ENCODE measurements around the gene PIK3R2. TPM values are rescaled to one million over a fixed set of nuclear protein-coding genes. Genes with fewer than 3 reads are reported as not detected.

PIK3R2 gene
- total and polyA plus RNA-seq, 2 of the 13 experiments (the other 11 are each of a cell fraction or from before 2014, with no cell fraction given): 18.6 to 25.3 TPM

DNA sequence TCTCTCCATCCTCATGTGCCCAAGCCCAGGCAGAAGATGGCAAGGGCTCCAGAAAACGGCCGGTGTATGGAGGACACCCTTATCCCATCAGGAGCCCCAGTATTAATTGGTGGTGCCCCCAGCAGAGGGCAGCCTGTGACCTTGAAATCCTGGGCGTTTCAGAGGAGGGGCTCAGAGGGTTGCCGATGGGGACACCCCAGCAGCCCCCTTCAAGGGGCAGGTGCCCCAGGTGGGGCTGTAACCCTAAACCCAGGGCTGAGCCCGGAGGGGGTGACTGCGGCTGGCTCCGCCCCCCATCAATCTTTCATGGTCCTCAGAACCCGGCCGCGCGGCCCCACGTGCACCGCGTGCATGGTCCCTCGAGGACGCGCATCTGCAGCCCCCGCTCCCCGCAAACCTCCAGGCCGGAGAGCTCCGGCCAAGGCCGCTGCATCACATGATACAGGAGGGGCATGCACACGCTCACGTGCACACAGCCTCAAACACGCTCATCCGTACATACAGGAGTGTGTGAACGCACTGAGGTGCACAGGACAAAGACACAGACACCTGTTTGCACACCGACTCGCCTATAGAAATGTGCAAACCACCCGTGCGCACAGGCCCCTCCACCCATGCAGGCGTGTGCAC lies 49.9 kb downstream of the PIK3R2 start (continued):
- TF ChIP-seq ZFY (CRISPR knock-in tag; IDR thresholded peaks at IDR 0.05) (0 out of 2 replicates have a peak, but pooled peaks have one; percentile 9), KDM5A (IDR thresholded peaks at IDR 0.05; ENCODE audit: borderline replicate concordance, low read length) (no peak), FOXK2 (IDR thresholded peaks at IDR 0.05) (no peak), FIP1L1 (IDR thresholded peaks at IDR 0.05; ENCODE audit: borderline replicate concordance, insufficient read depth, low read depth, low read length) (no peak), ZBTB33 (CRISPR knock-in tag; IDR thresholded peaks at IDR 0.05) (peak; percentile 86), ZC3H4 (CRISPR knock-in tag; IDR thresholded peaks at IDR 0.05; ENCODE audit: borderline replicate concordance) (no peak), ZNF552 (CRISPR knock-in tag; IDR thresholded peaks at IDR 0.05; ENCODE audit: borderline replicate concordance) (0 out of 2 replicates have a peak, but pooled peaks have one; percentile 51)
- TF ChIP-seq, protein P1, sequence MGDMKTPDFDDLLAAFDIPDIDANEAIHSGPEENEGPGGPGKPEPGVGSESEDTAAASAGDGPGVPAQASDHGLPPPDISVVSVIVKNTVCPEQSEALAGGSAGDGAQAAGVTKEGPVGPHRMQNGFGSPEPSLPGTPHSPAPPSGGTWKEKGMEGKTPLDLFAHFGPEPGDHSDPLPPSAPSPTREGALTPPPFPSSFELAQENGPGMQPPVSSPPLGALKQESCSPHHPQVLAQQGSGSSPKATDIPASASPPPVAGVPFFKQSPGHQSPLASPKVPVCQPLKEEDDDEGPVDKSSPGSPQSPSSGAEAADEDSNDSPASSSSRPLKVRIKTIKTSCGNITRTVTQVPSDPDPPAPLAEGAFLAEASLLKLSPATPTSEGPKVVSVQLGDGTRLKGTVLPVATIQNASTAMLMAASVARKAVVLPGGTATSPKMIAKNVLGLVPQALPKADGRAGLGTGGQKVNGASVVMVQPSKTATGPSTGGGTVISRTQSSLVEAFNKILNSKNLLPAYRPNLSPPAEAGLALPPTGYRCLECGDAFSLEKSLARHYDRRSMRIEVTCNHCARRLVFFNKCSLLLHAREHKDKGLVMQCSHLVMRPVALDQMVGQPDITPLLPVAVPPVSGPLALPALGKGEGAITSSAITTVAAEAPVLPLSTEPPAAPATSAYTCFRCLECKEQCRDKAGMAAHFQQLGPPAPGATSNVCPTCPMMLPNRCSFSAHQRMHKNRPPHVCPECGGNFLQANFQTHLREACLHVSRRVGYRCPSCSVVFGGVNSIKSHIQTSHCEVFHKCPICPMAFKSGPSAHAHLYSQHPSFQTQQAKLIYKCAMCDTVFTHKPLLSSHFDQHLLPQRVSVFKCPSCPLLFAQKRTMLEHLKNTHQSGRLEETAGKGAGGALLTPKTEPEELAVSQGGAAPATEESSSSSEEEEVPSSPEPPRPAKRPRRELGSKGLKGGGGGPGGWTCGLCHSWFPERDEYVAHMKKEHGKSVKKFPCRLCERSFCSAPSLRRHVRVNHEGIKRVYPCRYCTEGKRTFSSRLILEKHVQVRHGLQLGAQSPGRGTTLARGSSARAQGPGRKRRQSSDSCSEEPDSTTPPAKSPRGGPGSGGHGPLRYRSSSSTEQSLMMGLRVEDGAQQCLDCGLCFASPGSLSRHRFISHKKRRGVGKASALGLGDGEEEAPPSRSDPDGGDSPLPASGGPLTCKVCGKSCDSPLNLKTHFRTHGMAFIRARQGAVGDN (CRISPR knock-in tag; IDR thresholded peaks at IDR 0.05): peak; percentile 73
- TF ChIP-seq, protein P2, sequence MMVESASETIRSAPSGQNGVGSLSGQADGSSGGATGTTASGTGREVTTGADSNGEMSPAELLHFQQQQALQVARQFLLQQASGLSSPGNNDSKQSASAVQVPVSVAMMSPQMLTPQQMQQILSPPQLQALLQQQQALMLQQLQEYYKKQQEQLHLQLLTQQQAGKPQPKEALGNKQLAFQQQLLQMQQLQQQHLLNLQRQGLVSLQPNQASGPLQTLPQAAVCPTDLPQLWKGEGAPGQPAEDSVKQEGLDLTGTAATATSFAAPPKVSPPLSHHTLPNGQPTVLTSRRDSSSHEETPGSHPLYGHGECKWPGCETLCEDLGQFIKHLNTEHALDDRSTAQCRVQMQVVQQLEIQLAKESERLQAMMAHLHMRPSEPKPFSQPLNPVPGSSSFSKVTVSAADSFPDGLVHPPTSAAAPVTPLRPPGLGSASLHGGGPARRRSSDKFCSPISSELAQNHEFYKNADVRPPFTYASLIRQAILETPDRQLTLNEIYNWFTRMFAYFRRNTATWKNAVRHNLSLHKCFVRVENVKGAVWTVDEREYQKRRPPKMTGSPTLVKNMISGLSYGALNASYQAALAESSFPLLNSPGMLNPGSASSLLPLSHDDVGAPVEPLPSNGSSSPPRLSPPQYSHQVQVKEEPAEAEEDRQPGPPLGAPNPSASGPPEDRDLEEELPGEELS (CRISPR knock-in tag; IDR thresholded peaks at IDR 0.05): 0 out of 2 replicates have a peak, but pooled peaks have one; percentile 7
- TF ChIP-seq, protein P3, sequence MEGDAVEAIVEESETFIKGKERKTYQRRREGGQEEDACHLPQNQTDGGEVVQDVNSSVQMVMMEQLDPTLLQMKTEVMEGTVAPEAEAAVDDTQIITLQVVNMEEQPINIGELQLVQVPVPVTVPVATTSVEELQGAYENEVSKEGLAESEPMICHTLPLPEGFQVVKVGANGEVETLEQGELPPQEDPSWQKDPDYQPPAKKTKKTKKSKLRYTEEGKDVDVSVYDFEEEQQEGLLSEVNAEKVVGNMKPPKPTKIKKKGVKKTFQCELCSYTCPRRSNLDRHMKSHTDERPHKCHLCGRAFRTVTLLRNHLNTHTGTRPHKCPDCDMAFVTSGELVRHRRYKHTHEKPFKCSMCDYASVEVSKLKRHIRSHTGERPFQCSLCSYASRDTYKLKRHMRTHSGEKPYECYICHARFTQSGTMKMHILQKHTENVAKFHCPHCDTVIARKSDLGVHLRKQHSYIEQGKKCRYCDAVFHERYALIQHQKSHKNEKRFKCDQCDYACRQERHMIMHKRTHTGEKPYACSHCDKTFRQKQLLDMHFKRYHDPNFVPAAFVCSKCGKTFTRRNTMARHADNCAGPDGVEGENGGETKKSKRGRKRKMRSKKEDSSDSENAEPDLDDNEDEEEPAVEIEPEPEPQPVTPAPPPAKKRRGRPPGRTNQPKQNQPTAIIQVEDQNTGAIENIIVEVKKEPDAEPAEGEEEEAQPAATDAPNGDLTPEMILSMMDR (CRISPR knock-in tag; IDR thresholded peaks at IDR 0.05): peak; percentile 53
